Measurements from ENCODE around the gene CAMKV.

GRCh38 chr3:49871531-49872153 lies 1.9 kb upstream of the CAMKV start:
- TF ChIP-seq CTCF (IDR thresholded peaks at IDR 0.05) (no peak), NFIC (IDR thresholded peaks at IDR 0.05; ENCODE audit: borderline replicate concordance) (no peak), MXI1 (IDR thresholded peaks at IDR 0.05; ENCODE audit: low read depth, low read length) (no peak), ELF1 (IDR thresholded peaks at IDR 0.05) (no peak), ZBTB33 (IDR thresholded peaks at IDR 0.05; ENCODE audit: borderline replicate concordance, low read depth) (no peak)
- TF ChIP-seq, protein P1, sequence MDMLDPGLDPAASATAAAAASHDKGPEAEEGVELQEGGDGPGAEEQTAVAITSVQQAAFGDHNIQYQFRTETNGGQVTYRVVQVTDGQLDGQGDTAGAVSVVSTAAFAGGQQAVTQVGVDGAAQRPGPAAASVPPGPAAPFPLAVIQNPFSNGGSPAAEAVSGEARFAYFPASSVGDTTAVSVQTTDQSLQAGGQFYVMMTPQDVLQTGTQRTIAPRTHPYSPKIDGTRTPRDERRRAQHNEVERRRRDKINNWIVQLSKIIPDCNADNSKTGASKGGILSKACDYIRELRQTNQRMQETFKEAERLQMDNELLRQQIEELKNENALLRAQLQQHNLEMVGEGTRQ (IDR thresholded peaks at IDR 0.05; ENCODE audit: borderline replicate concordance, low read depth, low read length), result no peak
